Suppressor macrophage treated with lipopolysaccharide for 4 hours (primary cell): ENCODE data around the gene SPAG4.

Source experiments
- DNase-seq: peaks from one replicate; pipeline ENCODE4 v3.0.0-alpha.2; 2020

SPAG4 gene

DNA sequence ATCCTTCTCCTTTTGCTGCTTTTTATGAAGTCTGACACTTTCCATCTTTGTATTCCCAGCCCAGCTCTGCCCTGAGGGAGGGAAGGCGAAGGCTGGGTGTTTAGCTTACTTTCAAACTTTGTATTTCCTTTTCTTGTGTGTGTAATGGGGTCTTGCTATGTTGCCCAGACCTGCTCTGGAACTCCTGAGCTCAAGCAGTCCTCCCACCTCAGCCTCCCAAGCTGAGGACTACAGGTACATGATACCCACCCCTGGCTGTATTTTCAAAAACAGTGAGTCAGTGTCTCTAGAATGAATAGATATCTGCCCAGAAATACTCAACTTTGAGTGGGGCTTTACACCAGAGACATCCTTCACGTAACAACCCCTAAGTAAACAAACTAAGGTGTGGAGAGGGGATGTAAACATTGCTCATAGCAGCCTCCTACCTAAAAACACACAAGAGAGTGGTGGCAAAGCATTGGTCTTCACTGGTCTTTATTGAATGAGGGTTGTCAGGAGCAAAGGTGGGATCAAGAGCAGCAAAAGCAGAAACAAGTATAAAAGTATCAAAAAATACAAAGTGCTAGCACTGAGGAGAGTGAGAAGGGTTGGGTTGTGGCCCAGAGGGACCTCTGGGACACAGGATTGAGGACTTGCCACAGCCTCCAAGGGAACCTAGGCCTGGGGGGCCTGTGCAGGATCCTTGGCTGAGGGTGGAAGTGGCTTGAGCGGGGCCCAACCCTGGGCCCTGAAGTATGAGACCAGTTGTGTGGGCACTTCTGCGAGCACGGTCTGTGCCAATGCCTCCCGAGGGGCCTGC is 10.2 kb downstream of the SPAG4 start:
- no peak for DNase-seq

DNA sequence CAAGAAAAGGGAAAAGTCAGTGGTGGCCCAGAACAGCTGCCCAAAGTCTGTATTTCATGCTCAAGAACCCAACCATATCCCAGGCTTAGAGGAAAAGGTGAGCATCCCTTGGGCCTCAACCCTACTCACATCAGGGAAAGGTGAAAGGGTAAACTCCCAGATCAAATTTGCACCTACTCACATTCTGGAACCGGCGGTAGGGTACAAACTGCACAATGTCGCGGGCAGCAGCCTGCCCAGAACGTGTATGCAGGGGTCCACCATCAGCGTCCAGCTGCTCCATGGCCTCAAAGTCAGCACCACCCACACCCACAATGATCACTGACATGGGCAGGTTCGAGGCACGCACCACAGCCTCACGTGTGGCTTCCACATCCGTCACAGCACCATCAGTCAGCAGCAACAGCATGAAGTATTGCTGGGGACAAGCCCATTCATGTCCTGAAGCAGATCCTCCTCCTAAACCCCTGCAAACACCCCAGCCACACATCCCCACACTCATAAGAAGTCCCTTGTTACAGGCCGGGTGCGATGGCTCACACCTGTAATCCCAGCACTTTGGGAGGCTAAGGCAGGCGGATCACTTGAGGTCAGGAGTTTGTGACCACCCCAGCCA is 10.9 kb downstream of the SPAG4 start:
- DNase-seq: no peak

DNA sequence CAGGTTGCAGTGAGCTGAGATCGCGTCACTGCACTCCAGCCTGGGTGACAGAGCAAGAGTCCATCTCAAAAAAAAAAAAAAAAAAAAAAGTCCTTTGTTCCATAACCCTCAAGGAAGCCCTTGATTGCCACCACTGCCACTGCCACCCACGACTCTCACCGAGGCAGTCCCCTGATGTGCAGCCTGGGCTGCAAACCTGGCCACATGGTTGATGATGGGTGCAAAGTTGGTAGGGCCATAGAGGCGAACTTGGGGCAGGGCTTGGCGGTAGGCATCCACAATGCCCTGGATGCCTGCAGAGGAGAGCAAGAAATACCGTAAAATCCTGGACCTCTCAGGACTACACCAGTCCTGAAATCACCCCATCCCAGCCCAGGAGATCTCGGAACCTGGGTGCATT is 11.5 kb downstream of the SPAG4 start:
- DNase-seq: no peak

DNA sequence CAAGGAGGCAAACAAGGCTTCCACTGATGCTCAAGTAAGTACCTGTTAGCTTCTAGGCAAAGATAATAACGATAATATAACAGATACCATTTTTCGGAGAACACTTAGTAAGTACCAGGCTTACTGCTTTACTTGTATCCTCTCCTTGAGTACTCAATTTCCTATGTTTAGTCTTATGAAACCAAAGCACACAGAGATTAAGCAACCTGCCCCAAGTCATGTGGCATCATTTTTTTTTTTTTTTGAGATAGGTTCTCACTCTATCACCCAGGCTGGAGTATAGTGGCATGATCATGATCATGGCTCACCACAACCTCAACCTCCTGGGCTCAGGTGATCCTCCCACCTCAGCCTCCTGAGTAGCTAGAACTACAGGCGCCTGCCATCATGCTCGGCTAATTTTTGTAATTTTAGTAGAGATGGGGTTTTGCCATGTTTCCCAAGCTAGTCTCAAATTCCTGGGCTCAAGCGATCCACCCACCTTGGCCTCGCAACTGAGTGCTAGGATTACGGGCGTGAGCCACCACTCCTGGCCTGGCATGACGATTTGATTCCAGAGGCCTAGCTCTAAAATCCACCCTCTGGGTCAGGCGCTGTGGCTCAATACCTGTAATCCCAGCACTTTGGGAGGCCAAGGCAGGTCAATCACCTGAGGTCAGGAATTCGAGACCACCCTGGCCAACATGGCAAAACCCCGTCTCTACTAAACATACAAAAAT is 14.0 kb downstream of the SPAG4 start:
- DNase-seq: no peak

DNA sequence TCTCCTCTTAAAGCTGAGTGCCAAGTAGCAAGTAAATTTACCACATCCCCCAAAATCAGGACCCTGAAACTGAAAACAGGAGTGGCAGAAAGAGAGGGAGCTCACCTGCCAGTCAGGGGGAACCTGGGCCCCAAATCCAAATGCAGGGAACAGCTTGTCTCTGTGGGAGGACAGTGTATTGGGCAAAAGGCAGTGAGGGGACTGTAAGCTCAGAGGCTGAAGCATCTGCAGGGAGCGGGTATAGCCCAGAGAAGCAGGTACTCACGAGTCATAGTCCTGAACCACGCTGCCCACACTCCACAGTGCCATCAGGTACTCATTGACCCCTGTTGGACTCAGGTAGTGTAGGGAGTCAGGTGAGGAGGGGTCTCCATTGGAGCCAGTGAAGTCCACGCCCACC is 15.0 kb downstream of the SPAG4 start:
- DNase-seq: no peak

DNA sequence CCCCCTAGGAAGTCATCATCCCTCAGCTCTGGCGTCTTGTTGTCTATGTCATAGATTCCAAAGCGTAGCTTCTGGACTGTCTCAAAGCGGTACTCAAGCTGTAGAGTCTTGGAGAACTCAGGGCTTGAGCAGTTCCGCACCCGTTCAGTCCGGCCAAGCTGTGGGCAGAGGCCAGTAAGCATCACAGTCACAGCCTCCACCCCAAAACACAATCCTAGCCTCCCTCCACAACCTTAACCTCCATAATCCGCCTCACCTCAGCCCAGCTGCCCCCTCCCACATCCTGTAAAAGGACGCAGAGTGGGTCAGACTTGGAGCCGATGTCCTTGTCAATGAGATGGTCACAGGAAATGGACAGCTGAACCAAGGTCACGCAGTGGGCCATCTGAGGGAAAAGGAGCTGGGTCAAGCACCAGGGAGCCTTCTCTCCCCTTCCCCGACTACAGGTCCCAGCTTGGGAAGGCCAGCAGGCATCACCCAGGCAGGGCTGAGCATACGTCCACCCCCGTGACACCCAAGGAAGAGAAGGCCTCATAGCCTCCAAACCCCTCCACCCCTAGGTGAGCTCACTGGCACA is 17.0 kb downstream of the SPAG4 start:
- DNase-seq: no peak

DNA sequence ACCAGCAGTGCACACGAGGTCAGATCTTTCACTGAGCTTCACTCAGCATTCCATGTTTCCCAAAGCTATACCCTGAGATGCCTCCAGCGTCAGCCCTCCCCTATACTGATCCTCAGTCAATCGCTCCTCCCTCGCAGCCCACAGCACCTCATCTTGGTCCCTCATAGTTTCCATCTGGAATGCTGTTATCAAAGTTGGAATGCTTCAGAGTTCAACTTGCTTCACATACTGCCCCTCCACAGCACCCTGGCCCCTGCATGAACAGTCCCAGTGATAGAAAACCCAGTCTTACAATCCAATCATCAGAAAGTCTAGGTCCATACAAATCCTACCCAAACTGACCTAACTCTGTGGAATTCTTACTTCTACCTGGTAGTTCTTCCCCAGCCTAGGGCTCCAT is 20.0 kb downstream of the SPAG4 start:
- no peak for DNase-seq

DNA sequence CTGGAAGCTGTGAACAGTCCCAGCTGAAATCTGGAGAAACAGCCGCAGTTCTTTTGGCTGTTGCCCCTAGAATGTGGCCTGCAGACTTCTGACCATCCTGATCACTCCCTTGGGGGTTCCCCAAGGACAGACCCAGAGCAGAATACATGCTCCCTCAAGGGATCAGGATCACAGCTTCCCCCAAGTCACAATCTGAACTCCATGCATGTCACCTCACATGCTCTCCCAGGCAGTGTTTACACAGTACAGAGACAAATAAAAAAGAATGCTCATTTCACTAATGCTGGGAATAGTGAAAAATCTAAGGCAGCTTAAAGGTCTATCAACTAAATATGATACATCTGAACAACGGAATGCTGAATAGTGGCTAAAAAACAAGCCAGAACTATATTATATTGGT is 20.5 kb downstream of the SPAG4 start:
- DNase-seq: no peak

DNA sequence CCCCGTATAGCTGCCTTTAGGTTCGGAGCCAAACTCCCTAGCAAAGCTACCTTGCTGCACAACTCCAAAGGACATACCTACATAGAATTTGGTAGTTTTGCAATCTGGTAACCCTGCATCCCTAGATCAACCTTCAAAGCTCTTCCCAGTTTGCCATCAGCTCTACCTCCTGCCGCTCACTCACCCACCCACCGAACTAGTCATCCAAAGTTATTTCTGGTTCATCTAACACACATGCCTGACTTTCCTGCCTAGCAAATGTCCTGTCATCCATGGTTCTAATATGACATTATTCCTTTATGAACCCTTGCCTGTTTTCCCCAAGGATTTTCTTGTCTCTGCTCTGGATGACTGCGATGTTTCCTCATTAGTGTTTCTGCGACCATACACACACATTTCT is 21.6 kb downstream of the SPAG4 start:
- DNase-seq: no peak

DNA sequence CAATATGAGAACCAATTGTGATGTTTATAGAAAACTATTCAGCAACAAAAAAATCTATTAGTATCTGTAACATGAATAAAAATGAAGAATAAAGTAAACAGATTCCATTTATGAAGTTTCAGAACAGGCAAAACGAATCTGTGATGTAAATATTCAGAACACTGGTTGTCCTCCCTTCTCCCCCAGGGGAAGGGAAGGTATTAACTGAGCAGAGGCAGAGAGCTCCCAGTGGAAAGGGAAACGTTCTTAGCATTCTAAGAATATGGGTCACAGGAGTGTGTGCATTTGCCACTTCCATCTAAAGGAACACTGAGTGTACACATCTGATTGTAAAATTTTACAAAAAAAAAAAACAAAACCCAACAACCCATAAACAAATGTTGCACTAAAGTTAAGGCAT is 23.1 kb downstream of the SPAG4 start:
- no peak for DNase-seq

DNA sequence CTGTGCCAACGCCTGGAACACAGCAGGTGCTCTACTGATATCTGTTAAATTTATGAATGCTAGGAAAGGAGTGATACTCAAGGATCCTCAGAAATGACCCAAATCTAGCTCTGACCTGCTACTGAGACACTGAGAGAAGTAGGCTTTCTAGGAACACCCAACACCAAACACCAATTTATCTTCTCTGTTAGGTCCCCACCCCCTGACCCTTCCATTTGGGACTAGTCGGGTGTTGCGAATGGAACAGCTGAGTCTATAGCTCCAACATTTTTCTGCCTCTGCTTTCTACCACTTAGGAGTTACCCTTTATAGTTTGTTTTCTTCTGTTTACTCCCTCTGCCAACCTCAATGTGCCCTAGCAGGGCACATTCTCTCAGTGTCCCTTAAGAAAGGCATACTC is 25.1 kb downstream of the SPAG4 start:
- DNase-seq: no peak

DNA sequence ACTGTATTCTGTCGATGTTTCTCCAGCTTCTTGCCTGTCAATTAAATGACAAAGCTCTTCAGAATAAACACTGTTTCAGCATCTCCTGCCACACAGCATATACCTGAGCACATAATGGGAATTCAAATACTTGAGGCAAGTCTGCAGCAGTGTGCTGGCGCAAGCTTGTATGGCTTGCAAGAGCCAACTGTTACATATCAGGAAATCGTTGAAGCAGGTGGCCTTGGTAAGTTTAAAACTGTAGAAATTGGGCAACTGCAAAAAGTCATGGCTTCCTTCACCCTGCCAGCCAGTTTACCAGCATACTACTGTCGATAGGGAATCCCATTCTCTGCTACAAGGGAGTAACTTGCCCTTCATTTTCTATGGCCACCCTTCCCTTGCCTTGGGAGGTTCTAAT is 26.1 kb downstream of the SPAG4 start:
- no peak for DNase-seq

DNA sequence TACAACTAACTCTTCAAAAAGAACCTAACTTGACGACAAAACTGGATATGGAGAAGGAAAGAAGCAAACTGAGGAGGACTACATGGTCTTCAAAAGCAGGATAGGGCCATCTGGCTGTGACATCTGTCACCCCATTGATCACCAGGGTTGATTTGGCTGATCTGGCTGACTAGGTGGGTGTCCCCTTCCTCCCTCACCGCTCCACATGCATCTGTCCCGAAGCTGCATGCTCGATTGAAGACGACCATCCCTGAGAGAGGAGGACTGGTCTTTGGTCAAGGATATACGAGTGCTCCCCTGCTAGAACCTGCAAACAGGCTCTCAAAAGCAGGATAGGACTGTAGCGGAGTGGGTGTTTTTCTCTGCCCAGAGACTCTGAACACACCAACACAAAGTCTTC is 27.4 kb downstream of the SPAG4 start:
- DNase-seq: no peak

DNA sequence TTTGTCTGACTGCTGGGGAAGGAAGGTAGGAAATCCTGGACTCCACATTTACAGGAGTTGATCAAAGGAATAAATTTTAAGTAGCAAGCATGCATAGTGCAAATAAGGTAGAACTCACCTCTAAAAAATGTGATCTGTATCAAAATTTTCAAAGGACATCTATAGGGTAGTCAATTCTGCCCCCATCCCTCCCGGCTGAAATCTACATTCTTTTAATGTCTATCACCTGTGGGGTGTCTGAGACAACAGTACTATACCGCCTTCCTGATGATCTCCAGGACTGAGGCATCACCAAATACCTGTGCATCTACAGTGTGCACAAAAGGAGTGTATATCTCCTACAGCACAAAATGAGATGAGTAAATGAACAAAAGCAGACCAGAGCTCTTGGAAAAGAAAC is 29.2 kb downstream of the SPAG4 start:
- no peak for DNase-seq

DNA sequence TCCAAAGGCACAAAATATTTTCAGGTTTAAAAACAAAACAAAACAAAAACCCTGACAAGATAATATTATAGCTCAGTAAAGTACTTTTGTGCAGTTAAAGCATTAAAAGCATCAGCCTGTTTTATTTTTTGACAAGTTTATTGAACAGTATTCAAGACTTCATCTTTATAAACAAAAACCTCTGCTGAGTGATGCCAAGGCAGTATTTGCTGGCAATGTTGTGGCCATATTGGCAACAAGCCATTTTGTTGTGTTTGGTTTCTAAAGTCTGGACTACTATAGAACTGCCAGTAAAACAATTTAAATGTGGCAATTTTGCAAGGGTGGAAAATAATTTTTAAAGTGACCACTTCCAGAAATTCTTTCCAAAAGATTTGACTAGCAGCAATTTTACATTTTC is 33.2 kb downstream of the SPAG4 start:
- DNase-seq: no peak

DNA sequence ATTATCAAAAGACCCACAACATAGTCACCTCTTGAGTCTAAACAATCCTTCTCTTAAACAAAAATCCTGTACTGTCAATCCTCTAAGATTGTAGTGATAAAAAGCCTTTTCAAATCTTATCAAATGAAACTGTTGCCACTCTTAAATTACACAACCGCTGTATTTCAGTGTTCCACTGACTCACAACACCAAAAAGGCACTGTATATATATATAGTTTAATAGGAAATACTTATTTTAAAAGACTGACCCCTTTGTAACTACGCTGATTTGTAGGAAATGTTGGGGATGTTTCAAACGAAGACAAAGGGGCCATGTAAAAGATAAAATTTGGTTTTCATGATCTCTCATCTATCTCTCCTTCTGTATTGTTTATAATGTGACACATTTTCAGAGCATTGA is 35.0 kb downstream of the SPAG4 start:
- no peak for DNase-seq

DNA sequence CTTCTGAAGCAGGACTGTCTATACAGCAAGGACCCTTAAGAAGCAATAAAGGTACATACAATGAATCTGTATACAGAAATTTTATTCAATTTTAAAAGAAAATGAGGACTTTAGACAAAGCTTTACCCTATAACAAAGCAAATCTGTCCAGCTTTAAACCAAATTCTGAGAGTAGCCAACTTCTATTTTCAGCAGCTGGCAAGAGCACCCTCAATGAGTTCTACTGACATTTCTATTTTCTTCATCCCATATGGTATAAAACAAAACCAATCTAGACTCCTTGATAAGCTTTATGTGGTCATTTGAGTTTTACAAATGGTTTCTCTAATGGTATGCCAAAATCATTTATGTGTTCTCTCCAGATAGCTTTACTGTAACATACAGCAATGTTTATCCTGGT is 36.3 kb downstream of the SPAG4 start:
- no peak for DNase-seq

DNA sequence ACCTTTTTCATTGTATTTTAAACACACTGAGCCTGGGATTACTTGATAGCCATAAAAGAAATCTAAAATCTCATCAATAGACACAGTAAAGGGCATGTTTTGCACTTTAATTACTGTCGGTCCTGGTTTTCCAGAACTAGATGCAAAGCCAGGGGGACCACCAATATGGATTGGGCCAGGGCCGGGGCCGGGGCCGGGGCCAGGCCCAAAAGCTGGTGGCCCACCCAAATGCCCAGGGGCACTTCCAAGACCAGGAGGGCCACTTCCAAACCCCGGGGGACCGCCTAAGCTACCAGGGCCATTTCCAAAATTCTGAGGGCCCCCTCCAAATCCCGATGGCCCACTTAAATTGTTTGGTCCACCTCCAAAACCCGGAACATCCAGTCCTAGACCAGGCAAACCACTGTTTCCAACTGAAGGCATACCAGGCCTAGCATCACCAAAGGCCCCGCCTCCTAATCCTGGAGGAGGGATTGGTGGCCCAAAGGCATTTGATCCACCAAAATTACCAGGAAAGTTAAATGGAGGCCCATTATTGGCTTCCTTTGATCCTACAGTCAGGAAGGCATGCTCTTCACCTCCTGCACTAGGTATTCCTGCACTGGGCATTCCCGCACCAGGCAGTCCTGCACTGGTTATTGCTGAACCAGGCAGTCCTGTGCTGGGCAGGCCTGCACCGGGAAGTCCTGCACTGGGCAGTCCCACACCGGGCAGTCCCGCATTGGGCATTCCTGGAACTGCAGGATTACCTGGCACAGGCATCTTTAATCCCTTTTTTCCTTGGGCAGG is 37.2 kb downstream of the SPAG4 start:
- DNase-seq: no peak

DNA sequence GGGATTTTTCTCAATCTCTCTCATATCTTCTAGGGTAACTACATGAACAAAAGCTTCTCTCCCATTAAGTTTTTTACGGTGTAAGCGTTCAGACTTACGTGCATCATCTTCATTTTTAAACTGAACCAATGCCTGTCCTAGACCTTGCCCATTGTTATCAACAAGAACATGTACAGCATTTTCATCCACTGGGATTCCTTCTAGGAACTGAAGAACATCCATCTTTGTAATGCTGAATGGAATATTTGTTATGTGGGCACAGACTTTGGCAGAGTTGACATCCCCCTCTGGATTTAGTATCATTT is 37.8 kb downstream of the SPAG4 start:
- DNase-seq: no peak

DNA sequence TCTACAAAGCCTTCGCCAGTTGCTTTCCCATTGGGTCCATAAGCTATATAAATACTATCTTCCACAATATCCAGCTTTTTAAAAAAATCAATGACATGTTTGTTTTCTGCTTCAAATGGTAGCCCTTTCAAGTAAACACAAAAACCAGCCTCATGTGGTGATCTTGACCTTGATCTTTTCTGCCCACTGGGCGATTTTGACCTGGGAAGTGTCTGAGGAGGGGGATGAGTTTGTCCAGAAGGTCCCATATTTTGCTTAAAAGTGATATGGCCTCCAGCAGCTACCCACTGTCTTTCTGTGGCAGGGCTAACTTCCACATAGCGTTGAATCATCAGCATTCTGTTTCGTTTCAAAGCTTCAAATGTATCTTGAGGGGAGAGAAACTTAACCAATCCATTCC is 38.3 kb downstream of the SPAG4 start:
- DNase-seq: no peak

DNA sequence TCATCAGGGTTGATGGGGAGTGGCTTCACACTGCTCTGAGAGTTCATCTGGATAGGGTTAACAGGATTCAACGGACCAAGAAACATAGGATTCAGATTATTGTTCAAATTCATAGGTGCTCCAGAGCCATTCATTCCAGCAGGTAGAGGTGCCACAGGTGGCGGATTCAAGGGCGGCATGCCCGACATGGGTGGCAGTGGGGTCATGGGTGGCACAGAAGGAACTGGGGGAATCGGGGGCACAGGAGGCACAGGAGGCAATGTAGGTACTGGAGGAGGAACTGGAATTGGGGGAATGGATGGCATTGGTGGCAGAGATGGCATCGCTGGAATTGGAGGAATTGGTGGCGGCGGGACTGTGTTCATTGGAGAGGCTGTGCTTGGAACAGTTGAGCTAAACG is 38.8 kb downstream of the SPAG4 start:
- DNase-seq: no peak

DNA sequence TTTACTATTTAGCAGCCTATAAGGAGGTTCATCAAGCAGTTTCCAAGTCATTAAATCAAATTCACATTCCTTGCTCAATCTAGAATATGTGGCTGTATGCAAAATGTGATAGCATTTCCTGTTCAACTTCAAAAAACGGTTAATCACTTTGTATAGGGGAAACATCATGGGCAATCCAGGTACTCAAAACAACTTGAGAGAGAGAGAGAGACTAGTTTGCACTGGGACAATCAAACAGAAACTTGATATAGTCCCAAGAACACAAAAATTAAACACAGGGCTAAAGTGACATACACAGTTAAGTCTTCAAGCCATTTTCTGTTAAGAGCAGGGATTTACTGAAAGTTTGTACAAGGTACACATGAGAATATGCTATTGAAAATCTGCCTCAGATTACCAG is 41.6 kb downstream of the SPAG4 start:
- DNase-seq: no peak
